Frontal cortex (tissue), 4 donors: ENCODE data around the gene EPX. TPM values are rescaled to one million over a fixed set of nuclear protein-coding genes. Genes with fewer than 3 reads are reported as not detected.
A peak's percentile ranks its signal among the peaks of the same experiment; 100 is the strongest.

Source experiments
- DNase-seq, 2 donors: peaks; one replicate each; pipeline ENCODE4 v3.0.0; 2012; ENCODE audit warnings: low spot score in 2 of 2
- FAIRE-seq: peaks from 2 replicates; lab custom pipeline; 2012; peaks lifted over from hg19 to GRCh38; lab: Jason Lieb, UNC
- total RNA-seq: library from RNA; depleted of rRNA; stranded (reverse); fragments of >200 nt; gene quantifications from one replicate; pipeline ENCODE4 v1.2.3, GENCODE V29; 2014
- donor health status: control.
- donor health status: control.
- donor health status: control.

The EPX gene
- total RNA-seq, 1 donor from 2014 or later, result not detected

DNA sequence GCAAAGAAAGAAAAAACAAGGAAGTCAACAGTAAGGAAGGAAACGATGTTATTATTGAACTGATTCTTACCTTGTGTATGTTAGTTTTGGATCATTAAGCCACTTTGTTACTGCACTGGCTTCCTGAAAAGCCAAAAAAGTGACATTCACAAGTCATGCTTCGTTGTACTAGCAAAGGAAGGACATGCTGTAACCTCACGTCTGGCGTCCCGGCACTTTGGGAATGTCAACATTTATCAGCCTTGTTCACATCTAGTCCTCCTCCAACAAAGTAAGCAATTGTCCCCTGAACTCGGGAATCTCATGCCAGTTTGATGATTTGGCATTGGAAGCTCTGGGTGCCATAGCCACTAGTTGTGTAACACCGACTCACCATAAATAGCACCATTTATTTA lies 27.3 kb downstream of the EPX start:
- DNase-seq (peak in 1 of 2 donors; percentile 22), FAIRE-seq (no peak)

DNA sequence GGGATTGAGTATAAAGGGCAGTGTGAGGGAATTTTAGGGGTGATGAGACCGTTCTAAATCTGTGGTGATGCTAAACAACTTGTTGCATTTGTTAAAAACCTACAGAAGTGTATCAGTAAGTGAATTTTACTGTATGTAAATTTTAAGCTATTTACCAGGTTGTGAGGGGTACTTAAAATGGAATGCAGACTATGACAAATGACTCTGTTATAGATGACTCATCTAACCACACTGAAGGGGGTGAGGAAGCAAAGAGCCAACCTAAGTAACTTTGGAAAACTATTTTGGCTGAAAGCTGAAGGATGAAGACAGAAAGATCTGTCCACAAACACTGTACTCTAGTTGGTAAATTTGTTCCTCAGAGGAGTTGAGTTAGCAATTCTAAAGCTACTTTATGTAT lies 31.8 kb downstream of the EPX start:
- FAIRE-seq (no peak), DNase-seq (no peak)

DNA sequence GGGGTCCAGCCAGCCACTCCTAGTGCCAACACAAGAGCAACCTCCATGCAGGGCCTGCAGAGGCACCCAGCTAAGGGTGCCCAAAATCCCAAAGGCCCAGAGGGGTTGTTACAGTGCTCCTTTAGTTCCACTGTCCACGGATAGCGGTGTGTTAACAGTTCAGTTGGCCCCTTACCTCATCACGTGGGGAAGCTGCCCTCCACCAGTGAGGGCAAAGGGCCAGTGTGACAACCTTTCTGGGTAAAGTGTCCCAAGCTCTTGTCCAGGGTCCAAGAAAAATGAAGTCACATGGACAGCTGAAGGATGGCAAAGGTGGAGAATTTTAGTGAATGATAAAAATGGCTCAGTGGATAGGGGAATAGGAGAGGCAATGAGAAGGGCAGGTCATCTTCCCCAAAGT lies 35.2 kb downstream of the EPX start:
- DNase-seq (no peak), FAIRE-seq (no peak)

DNA sequence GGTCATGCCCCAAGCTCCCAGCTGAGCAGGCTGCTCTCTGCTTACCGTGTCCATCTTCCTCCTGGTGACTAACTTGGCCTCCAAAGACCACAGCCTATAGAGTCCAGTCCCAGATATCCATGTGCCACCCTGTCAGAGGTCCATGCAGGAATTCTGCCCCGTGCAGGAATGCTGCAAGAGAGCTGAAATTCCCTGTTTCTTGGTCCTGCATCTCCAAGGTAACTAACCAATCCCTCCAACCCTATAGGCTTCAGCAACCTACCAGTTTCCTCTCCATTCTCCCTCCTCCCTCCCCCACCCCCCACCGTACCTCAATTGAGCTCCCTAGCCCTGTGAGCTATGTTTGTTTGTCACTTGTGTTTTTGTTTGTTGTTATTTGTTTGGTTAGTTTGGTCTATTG lies 36.2 kb downstream of the EPX start:
- FAIRE-seq, result no peak
- DNase-seq, result no peak

DNA sequence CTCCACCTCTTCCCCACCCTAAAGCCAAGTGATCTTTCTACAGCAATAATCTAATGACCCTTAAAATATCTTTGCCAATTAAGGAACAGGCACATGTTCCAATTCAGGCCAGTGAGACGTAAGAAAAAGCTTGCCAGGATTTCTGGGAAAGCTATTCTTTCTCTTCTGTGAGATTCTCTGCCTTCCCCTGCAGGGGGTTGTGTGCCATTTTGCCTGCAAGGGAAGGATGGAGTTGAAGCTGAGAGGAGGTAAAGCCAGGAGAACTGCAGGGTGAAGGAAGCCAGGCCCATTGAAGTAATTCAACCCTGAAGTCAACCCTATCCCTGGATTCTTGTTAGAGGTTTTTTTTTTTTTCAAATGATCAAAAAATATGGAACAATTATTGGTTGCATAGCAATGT lies 36.9 kb downstream of the EPX start:
- FAIRE-seq (no peak), DNase-seq (no peak)

DNA sequence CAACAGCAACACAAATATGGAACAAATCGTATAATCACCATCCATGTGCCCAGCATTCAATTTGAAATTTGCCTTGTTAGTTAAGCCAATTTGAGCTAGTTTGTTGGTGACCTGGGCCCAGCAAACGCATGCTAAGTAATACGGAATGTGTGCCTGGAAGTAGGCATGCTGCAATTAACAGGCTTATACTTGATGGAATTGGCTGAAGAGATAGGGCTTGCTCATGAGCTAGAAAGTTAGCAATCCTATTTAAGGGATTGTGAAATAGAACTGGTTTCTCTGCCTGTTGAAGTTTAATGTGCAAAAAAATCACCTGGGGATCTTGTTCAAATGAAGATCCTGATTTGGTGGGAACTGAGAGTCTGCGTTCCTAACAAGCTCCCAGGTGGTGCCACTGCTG lies 37.4 kb downstream of the EPX start:
- FAIRE-seq, result no peak
- no peak for DNase-seq

DNA sequence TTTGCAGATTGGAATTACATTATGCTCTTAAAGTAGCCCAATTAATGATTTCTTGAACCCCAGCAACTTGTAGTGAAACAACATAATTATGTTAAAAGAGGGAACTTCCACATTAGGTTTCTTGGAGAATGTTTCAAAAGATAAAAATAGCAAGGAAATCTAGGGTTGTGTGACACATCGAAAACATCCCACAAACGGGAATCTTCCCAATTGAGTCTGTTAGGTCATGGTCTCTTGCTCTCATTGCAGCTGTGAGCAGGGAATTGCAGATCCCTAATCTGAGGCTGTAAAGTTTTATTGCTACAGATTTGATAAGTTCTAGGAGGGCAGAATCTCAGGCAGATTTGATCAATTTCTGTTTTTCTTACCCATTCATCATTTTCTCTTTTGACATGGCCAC lies 39.1 kb downstream of the EPX start:
- no peak for FAIRE-seq

DNA sequence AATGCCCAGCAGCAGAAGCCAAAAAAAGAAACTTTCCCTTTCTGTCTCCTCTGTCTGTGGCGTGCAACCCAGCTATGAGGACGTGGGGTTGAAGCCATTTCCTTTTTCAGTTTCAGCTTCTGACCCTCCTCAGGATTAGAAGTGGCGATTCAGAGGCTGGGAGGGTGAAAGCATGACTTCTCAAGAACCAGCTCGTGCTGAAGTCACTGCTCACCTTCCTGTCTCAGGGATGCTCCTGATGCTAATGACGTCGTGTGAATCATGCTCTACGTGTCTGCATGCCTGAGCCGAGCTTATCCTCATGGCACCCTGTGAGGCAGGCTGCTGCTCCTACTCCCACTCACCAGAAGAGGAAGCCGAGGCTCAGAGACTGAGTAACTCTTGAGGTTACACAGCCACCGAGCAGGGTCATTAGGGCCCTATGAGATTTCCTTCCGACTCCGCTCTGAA lies 40.2 kb downstream of the EPX start:
- FAIRE-seq, result no peak
- DNase-seq, result no peak

More for the DNA sequence above, 39.1 kb downstream of the EPX start:
- no peak for DNase-seq

DNA sequence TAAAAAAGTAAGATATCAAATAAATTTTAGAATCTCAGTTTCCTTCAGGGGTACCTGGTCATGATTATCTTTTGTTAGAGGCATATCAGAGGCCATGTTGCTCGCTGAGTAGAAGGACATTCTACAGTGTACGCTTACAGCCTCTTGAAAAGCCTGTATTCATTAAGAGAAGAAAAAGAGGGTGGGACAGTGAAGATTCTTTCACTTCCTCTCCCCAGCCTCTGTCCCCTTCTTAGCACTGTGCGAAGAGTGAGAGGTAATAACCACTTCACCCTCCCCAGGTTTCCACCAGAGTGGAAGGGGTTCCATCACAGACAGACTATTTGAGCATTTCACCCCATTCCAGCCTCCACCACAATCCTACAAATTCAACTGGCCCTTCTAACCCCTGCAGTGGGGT lies 41.0 kb downstream of the EPX start:
- DNase-seq (no peak), FAIRE-seq (no peak)

DNA sequence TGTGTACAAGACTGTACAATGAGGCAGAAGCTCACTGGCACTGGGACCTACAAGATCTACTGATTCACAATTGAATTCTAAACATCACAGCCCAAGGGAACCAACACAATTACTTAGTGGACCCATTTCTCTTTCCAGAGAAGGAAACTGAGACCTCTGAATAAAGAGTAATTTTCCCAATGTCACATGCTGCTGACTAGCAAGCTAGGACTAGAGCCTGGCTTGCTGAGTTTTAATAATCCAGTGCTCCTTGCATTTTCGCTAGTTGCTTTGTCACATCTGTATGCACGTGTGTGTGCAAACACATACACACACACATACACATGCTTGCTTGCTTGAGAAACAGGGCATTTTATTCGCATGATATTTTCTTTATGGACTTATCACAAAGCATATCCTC lies 42.0 kb downstream of the EPX start:
- no peak for DNase-seq
- no peak for FAIRE-seq

DNA sequence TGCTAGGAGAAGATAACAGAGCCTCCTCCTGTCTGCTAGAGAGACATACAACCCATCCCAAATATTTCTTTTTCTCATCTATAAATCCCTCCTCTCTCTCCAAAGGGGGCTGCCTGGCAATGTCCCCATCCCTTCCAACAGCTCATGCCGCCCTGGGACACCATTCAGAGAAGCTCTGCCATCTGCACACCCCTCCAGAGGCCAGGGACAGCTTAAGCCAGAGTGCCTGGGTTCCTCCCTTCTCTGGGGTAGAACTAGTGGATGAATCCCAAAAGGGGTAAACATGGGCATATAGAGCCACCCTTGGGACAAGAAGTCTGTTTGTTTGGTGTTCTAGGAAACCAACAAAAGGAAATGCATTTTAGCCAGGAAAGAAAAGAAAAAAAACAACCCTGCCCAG lies 43.3 kb downstream of the EPX start:
- FAIRE-seq (no peak), DNase-seq (no peak)

DNA sequence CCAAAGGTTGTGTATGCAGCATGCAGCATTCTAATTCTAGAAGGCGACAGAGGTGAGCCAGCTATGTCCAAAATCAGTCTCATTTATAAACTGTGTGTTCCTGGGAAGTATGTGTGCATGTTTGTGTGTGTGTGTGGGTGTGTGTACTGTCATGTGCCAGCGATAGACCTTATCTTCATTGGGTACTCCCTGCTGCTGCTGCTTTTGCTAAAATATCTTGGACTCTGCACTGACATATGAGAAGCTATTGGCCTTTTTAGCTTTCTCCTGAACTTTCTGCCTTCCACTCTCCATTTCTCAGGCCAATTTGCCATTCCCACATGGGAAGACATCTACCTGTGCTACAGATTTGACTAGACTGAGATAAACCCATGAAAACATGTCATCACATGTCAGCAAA lies 43.9 kb downstream of the EPX start:
- FAIRE-seq (no peak), DNase-seq (no peak)

DNA sequence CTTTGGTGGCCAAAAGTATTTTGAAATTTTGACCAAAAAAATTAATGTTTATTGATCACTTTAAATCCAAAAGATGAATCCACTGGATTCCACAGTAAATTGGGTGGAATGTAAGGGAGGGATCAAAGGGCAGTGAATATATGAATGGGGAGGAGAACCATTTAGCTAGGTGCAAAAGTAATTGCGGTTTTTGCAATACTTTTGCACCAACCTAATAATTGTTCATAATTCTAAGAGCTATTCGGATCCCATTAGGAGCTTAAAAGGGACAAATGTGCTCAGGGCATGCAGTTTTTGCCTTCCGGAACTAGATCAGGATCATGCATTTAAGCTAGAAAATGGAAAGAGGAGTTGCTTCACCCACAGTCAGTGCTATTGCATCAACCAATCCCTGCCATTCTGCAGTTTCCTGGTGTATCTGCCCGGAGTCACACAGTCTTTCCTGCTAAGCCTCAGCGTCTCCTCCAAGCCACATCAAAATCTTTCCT lies 45.7 kb downstream of the EPX start, which contains the start of gene LPO:
TSS of gene LPO (plus strand) at position 438 of the 488 bp plus-strand sequence. CDS start 4,396 bp downstream, outside the sequence.
- DNase-seq (no peak), FAIRE-seq (no peak)

DNA sequence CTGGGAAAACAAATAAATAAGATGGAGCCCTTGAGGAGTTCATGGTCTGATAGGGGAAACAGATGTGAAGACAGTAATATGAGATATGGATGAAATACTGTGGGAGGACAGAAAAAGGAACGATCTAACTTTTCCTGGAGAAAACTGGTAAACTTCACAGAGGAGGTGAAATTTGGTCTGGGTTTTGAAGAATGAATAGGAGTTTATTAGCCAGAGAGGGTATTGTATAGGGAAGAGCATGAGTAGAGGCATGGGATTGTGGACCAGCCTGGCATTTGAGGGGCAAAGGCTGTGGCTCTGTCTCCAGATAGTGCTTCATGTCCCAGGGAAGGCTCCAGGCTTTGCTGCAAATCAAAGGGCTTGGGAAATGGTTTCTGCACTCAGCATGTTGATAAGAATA lies 47.5 kb downstream of the EPX start:
- DNase-seq (no peak), FAIRE-seq (no peak)

DNA sequence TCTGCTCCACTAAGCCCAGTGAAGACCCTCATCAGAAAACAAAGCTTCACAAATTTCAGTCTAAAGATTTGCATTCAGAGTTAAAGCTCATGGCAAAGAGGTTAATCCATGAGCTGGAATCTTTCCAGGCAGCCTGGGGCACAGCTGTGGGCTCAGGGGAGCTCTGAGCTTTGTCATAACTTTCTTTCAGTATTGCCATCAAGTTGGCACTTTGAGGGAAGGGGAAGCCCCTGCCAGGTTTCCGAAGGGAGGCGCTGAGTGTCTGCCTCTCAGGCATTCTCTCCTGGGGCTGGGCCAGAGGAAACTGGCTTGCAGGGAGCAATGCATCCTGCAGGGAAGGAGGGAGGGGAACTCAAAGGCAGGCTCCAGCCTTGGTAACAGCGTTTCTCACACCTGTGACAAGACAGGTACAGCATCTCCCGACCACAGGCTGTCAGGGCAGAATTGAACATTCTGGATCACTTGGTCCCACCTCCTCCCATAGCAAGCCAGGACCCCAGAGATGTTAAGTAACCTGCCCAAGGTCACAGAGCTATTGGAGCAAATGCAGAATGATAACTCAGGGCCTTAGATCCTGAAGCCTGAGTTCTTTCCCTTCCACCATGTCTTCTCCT lies 49.8 kb downstream of the EPX start:
- DNase-seq (no peak), FAIRE-seq (no peak)

DNA sequence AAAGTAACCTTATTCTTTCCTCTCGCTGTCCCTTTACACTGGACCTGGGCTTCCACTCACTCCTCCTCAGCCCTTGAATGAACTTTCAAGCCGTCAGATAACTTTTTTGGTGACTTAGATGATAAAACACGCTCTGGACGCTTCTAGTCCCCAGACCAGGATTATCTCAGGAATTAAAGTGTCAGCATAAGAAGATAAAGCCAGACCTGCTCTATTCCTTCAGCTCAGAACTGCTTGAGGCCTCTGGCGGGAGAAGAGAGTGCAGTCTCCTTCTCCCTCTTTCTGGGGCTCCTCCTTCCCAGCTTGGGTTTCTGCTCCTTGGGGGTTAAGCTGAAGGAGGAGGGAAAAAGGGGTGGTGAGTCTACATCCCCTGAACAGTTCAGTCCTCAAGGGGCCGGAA lies 52.4 kb downstream of the EPX start:
- no peak for FAIRE-seq
- DNase-seq, result no peak

DNA sequence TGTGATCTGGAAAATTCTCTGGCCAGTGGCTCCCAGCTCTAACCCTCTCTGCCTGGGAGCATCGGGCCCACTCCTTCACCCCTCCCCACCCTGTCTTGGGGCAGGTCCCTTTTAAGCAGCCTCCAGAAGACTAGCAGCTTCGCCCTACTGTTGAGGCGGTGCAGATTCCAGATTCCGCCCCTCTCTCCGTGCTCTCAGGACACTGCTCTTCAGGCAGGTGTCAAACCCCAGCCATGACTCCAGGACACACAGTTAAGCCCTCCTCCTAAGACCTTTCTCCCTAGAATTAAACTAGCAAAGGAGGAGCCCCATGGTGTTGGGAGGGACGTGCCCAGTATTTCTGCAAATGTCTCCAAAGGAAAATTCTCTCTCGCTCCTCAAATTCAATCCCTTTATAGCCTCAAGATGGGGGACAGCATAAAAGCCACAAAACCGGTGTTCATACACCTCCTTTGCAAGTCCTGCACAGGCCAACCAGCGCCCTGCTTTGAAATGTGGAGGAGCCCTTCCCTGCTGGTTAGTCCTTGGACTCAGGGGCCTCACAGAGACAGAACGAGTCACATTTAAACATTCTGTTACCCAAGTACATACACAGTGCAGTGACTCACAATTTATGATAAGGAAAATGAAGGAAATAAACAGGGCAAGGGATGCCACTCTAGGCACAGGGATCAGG lies 53.0 kb downstream of the EPX start:
- no peak for FAIRE-seq
- no peak for DNase-seq

DNA sequence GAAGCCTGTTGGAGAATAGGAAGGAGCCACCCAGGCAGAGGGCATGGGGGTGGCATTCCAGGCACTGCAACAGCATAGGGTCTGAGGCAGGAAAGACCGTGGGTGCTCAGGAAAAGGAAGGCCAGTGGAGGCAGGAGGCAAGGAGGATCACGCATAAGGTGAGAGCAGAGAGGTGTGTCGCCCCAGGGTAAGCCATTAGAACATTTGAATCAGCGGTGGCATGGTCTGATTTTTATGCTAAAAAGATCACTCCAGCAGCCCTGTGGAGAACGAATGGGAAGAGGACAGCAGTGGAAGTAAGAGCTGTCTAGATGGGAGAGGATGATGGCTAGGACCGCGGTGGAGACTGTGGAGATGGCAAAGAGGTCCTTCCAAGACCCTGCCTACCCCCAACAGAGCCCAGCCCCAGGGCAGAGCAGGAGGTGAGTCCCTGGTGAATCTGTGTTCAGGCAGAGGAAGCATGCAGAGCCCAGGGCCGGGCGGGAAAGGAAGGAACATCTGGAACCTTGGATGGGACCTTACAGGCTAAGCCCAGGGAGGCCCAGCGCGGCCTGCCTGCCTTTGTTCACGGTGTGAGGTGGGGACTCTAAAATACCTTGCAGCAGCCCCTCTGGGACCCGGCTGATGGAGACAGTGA lies 53.7 kb downstream of the EPX start:
- no peak for DNase-seq
- no peak for FAIRE-seq

DNA sequence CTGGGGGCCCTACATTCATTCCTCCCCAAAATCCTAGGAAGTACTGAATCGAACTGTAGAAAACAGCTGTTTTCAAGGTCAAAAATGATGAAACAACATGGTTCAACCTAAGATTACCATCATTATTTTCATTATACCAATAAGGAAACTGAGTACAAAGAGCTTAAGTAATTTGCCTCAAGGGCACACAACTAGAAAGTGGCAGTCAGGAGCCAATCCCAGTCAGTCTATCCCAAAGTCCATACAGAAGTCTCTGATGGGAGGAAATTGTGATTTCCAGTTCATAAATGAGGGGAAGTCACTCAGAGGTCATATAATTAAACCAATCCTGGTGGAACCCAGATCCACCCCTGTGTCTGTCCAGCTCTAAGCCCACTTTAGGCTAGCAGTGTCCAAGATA lies 54.3 kb downstream of the EPX start:
- FAIRE-seq (no peak), DNase-seq (no peak)

DNA sequence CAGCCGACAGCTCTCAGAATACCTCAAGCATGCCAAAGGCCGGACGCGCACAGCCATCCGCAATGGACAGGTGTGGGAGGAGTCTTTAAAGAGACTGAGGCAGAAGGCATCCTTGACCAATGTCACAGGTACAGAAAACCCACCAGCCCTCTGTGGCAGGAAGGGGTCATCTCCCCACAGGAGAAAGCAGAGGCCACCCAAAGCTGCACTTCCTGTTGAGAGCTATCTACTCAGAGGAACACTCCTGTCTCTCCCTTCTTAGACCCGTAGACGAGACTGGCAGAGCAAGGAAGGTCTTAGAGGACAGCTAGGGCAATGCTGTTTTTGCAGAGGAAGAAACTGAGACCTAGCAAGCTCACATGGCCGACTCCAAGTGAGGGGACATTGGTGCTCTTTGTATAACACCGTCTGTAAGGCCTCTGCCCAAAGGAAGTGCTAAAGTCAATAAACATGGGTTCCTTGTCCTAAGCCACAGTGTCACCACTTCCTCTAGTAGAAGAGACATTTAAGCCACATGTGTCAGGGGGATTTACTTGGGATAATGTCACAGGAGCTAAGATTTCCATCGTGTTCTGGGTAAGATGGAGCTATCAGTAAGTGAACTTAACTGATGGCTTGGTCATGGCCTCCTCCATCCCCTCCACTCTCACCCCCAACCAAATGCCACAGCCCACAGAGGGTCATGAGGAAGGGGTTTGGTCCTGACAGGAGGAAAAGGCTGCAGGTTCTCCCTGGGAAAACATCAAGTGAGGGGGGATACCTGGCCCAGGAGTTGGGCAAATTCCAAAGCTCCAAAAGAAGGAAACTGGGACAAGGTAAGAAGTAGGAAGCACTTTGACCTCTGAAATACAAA lies 55.2 kb downstream of the EPX start:
- FAIRE-seq, result no peak
- DNase-seq, result no peak

DNA sequence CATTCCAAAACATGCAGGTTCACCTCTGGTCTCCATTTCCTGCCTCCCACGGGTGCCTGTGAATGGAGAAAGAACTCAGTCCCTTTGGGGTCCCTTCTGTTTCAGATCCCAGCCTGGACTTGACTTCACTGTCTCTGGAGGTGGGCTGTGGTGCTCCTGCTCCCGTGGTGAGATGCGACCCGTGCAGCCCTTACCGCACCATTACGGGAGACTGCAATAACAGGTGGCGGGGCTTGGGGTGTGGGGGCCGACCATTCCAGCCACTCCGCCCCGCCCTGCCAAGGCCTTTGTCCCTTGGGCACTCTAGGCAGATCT lies 56.4 kb downstream of the EPX start:
- FAIRE-seq, result no peak
- no peak for DNase-seq
